WTC11 (cell line): Measurements from ENCODE around the gene LTBP2. TPM values are rescaled to one million over a fixed set of nuclear protein-coding genes. Genes with fewer than 3 reads are reported as not detected.

Source experiments
- ATAC-seq: fragments of 200-7000 bp; cut with Tn5 transposase; 2 replicates; pipeline ENCODE4 v1.10.0; 2021; ENCODE audit warnings: mild to moderate bottlenecking, moderate library complexity
- CTCF ChIA-PET: fragments of 300-600 bp; sonication (Branson Sonifier 250); formaldehyde crosslinking; loops from one replicate; lab custom pipeline; 2021; ENCODE audit warnings: antibody characterized with exemption; lab: Charles Lee
- POLR2A ChIA-PET: fragments of 350-600 bp; sonication (Branson Sonifier 250); formaldehyde crosslinking; loops from one replicate; lab custom pipeline; 2021; ENCODE audit warnings: antibody characterized with exemption; lab: Charles Lee
- DNase-seq: peaks from one replicate; pipeline ENCODE4 v3.0.0; 2021; ENCODE audit warnings: low spot score
- H3K27ac Mint-ChIP-seq: 2 replicates; pipeline ENCODE4 v1.8.0; 2021; ENCODE audit warnings: mixed read lengths
- H3K27me3 Mint-ChIP-seq: 2 replicates; pipeline ENCODE4 v1.8.0; 2021; ENCODE audit warnings: low read depth, mild to moderate bottlenecking, moderate library complexity, mixed read lengths
- H3K36me3 Mint-ChIP-seq: 2 replicates; pipeline ENCODE4 v1.8.0; 2021; ENCODE audit warnings: mixed read lengths
- H3K4me1 Mint-ChIP-seq: 2 replicates; pipeline ENCODE4 v1.8.0; 2022; ENCODE audit warnings: mixed read lengths
- H3K4me3 Mint-ChIP-seq: 2 replicates; pipeline ENCODE4 v1.8.0; 2021; ENCODE audit warnings: mild to moderate bottlenecking, moderate library complexity, mixed read lengths
- H3K9me3 Mint-ChIP-seq: 2 replicates; pipeline ENCODE4 v1.8.0; 2021; ENCODE audit warnings: mixed read lengths
- ATF3 ChIP-seq: sonication (generic); formaldehyde crosslinking; conservative IDR thresholded peaks from 2 replicates; pipeline ENCODE4 v1.8.1; 2022; ENCODE audit warnings: mild to moderate bottlenecking, missing genetic modification reagents
- ERG ChIP-seq: fragments of 250-450 bp; sonication (Bioruptor Pico); IDR thresholded peaks from 2 replicates; pipeline ENCODE4 v1.8.0; 2021; ENCODE audit warnings: mild to moderate bottlenecking
- ESRRA ChIP-seq: sonication (generic); formaldehyde crosslinking; IDR thresholded peaks from 2 replicates; pipeline ENCODE4 v1.8.1; 2022; ENCODE audit warnings: mild to moderate bottlenecking, missing genetic modification reagents, borderline replicate concordance
- FOXP1 ChIP-seq: sonication (generic); formaldehyde crosslinking; IDR thresholded peaks from 2 replicates; pipeline ENCODE4 v1.8.0; 2022; ENCODE audit warnings: missing genetic modification reagents, mild to moderate bottlenecking, moderate library complexity, borderline replicate concordance
- FOXP4 ChIP-seq: sonication (generic); formaldehyde crosslinking; IDR thresholded peaks from 2 replicates; pipeline ENCODE4 v1.8.0; 2022; ENCODE audit warnings: mild to moderate bottlenecking, missing genetic modification reagents
- GABPB1 ChIP-seq: sonication (generic); formaldehyde crosslinking; IDR thresholded peaks from 2 replicates; pipeline ENCODE4 v1.8.1; 2023; ENCODE audit warnings: mild to moderate bottlenecking, missing genetic modification reagents
- HMGXB4 ChIP-seq: sonication (generic); formaldehyde crosslinking; IDR thresholded peaks from 2 replicates; pipeline ENCODE4 v1.8.1; 2023; ENCODE audit warnings: mild to moderate bottlenecking, moderate library complexity, missing genetic modification reagents
- JAZF1 ChIP-seq: fragments of 250-450 bp; sonication (Bioruptor Pico); IDR thresholded peaks from 2 replicates; pipeline ENCODE4 v1.9.0; 2021; ENCODE audit warnings: moderate library complexity, mild to moderate bottlenecking, inconsistent platforms
- JUN ChIP-seq: sonication (generic); formaldehyde crosslinking; IDR thresholded peaks from 2 replicates; pipeline ENCODE4 v1.8.0; 2023; ENCODE audit warnings: mild to moderate bottlenecking, missing genetic modification reagents
- MAX ChIP-seq: sonication (generic); formaldehyde crosslinking; IDR thresholded peaks from 2 replicates; pipeline ENCODE4 v1.8.0; 2022; ENCODE audit warnings: mild to moderate bottlenecking, missing genetic modification reagents
- NFATC4 ChIP-seq: fragments of 250-450 bp; sonication (Bioruptor Pico); IDR thresholded peaks from 2 replicates; pipeline ENCODE4 v1.9.0; 2021; ENCODE audit warnings: mild to moderate bottlenecking
- TEAD4 ChIP-seq: sonication (generic); formaldehyde crosslinking; IDR thresholded peaks from 2 replicates; pipeline ENCODE4 v1.8.0; 2022; ENCODE audit warnings: mild to moderate bottlenecking, missing genetic modification reagents
- USF1 ChIP-seq: sonication (generic); formaldehyde crosslinking; IDR thresholded peaks from 2 replicates; pipeline ENCODE4 v1.8.0; 2022; ENCODE audit warnings: mild to moderate bottlenecking, missing genetic modification reagents
- ZNF138 ChIP-seq: sonication (generic); formaldehyde crosslinking; conservative IDR thresholded peaks from 2 replicates; pipeline ENCODE4 v1.8.1; 2022; ENCODE audit warnings: mild to moderate bottlenecking, moderate library complexity, missing genetic modification reagents
- ZNF425 ChIP-seq: fragments of 250-450 bp; sonication (Bioruptor Pico); conservative IDR thresholded peaks from 2 replicates; pipeline ENCODE4 v1.9.0; 2021; ENCODE audit warnings: mild to moderate bottlenecking
- ZSCAN18 ChIP-seq: fragments of 250-450 bp; sonication (Bioruptor Pico); IDR thresholded peaks from 2 replicates; pipeline ENCODE4 v2.1.2; 2022; ENCODE audit warnings: mild to moderate bottlenecking, moderate library complexity
- total RNA-seq: library from RNA; stranded (reverse); gene quantifications from 3 replicates; pipeline ENCODE4 v1.2.3, GENCODE V29; 2021

The LTBP2 gene
- total RNA-seq, 1 experiment from 2014 or later: 1.2 TPM

GRCh38 chr14:74508292-74508731 lies 103.7 kb downstream of the LTBP2 start (continued):
- TF ChIP-seq ZNF425: no peak

- H3K4me1 Mint-ChIP-seq: peaks cover 25% of the 10 kb centered on the region
- DNase-seq: no peak
- H3K9me3 Mint-ChIP-seq: peaks cover 5% of the 10 kb centered on the region; the same call in 1 of the 2 replicates
- H3K4me3 Mint-ChIP-seq: no peak overlapping the region
- peaks cover 8% of the 10 kb centered on the region for H3K27me3 Mint-ChIP-seq
- no peaks in the 10 kb centered on the region for H3K36me3 Mint-ChIP-seq
- no peak for ATAC-seq
- ChIA-PET POLR2A (interaction anchor here (0.6 kb wide), 1 partner anchor 115 kb away, joined by 4 read pairs; no protein-coding TSS in a partner anchor), CTCF (interaction anchor here (0.5 to 3.1 kb wide), 30 partner anchors 8 to 407 kb away, joined by 3 to 37 read pairs (median 4); partner anchors contain the start of genes ABCD4, ISCA2, LTBP2 and NPC2)
- H3K27ac Mint-ChIP-seq: no peak overlapping the region
- TF ChIP-seq FOXP1: no peak
- TF ChIP-seq ESRRA: no peak
- no peak for TF ChIP-seq HMGXB4 (CRISPR knock-in tag)
- no peak for TF ChIP-seq GABPB1 (CRISPR knock-in tag)
- no peak for TF ChIP-seq JAZF1 (CRISPR knock-in tag)
- no peak for TF ChIP-seq ZSCAN18 (CRISPR knock-in tag)
- TF ChIP-seq USF1 (CRISPR knock-in tag): no peak
- TF ChIP-seq NFATC4 (CRISPR knock-in tag): no peak
- no peak for TF ChIP-seq JUN (CRISPR knock-in tag)
These were observed 104.2 kb downstream of the LTBP2 start for GRCh38 chr14:74507840-74508239.

GRCh38 chr14:74507085-74507484 lies 105.0 kb downstream of the LTBP2 start:
- TF ChIP-seq MAX (CRISPR knock-in tag) (no peak), ZNF138 (no peak)
- H3K36me3 Mint-ChIP-seq: no peaks in the 10 kb centered on the region
- H3K27me3 Mint-ChIP-seq: peaks cover 8% of the 10 kb centered on the region

GRCh38 chr14:74506411-74506851 lies 105.6 kb downstream of the LTBP2 start:
- Mint-ChIP-seq H3K4me1 (peaks cover 35% of the 10 kb centered on the region), H3K27me3 (peaks cover 8% of the 10 kb centered on the region), H3K36me3 (no peaks in the 10 kb centered on the region), H3K4me3 (no peak overlapping the region), H3K27ac (no peak overlapping the region), H3K9me3 (no peaks in the 10 kb centered on the region)
- POLR2A ChIA-PET: no interaction called here
- CTCF ChIA-PET: interaction anchor here (0.9 to 1.8 kb wide), 2 partner anchors 21 to 67 kb away, joined by 3 to 11 read pairs; no protein-coding TSS in a partner anchor
- no peak for TF ChIP-seq ATF3
- no peak for TF ChIP-seq FOXP4
- TF ChIP-seq ERG: no peak
- TF ChIP-seq TEAD4 (CRISPR knock-in tag): no peak
- ATAC-seq (no peak), DNase-seq (no peak)

More at GRCh38 chr14:74507085-74507484, 105.0 kb downstream of the LTBP2 start:
- peaks cover 28% of the 10 kb centered on the region for H3K4me1 Mint-ChIP-seq
- POLR2A ChIA-PET: interaction anchor here (0.6 kb wide), 1 partner anchor 116 kb away, joined by 4 read pairs; no protein-coding TSS in a partner anchor
- no peak overlapping the region for H3K4me3 Mint-ChIP-seq
- CTCF ChIA-PET: interaction anchor here (0.6 to 3.1 kb wide), 10 partner anchors 9 to 216 kb away, joined by 3 to 37 read pairs (median 8); partner anchors contain the start of gene LTBP2
- H3K9me3 Mint-ChIP-seq: no peaks in the 10 kb centered on the region
- ATAC-seq (no peak), DNase-seq (no peak)
- peak overlapping the region; percentile 22; the same call in 1 of the 2 replicates for H3K27ac Mint-ChIP-seq
